HL-60 (cell line): ENCODE measurements around the gene SMARCA4.

Experiments used
- DNase-seq, 2 experiments: peaks; one replicate each; pipeline ENCODE4 v3.0.0-alpha.2; 2010 to 2020; ENCODE audit warnings: low read depth in 1 of 2, low spot score in 1 of 2
- H3K27ac ChIP-seq: fragments of 250-450 bp; sonication (Bioruptor Pico); replicated peaks from 2 replicates; pipeline ENCODE4 v1.5.1; 2020; ENCODE audit warnings: mild to moderate bottlenecking, moderate library complexity
- H3K27me3 ChIP-seq: fragments of 250-450 bp; sonication (Bioruptor Pico); 2 replicates; pipeline ENCODE4 v1.5.1; 2021; ENCODE audit warnings: mild to moderate bottlenecking, moderate library complexity; ENCODE audit not compliant: insufficient read depth, poor library complexity, severe bottlenecking
- H3K4me3 ChIP-seq: replicated peaks from 2 replicates; pipeline ENCODE4 v1.5.1; 2011; ENCODE audit warnings: mild to moderate bottlenecking, control low read depth, low read length; ENCODE audit not compliant: insufficient read depth
- GABPA ChIP-seq: IDR thresholded peaks from 2 replicates; pipeline ENCODE4 v1.6.1; 2012; ENCODE audit warnings: low read depth
- POLR2AphosphoS5 ChIP-seq: IDR thresholded peaks from 2 replicates; pipeline ENCODE4 v1.6.1; 2012; ENCODE audit warnings: low read depth
- SPI1 ChIP-seq: IDR thresholded peaks from 2 replicates; pipeline ENCODE4 v1.6.1; 2012; ENCODE audit warnings: low read depth, mild to moderate bottlenecking, borderline replicate concordance
- TF ChIP-seq, protein P1 (sequence below): IDR thresholded peaks from one replicate; pipeline ENCODE4 v1.5.1; 2011; ENCODE audit warnings: low read length, control low read depth, inconsistent platforms; ENCODE audit not compliant: insufficient read depth
- TF ChIP-seq, protein P2 (sequence below): IDR thresholded peaks from 2 replicates; pipeline ENCODE4 v1.6.1; 2012; ENCODE audit warnings: low read depth; ENCODE audit not compliant: insufficient replicate concordance

Gene SMARCA4

DNA sequence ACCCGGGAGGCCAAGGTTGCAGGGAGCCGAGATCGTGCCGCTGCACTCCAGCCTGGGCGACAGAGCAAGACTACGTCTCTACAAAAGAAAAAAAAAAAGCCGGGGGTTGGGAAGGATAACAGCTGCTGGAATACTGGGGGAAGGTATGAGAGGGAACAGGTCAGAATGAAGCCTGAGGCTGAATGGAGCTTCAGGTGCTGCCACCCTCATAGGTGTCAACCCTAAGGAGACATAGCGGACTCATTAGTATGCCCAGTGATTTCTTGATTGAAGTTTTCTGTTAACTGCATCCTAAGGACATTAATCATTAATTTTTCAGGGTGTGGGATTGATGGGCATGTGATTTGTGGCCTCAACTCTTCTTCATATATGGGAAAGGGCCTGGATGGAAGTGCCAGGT, 6.0 kb downstream of the SMARCA4 start:
- Histone ChIP-seq H3K27me3 (no peaks in the 10 kb centered on the region), H3K27ac (no peak overlapping the region), H3K4me3 (no peak overlapping the region)
- no peak for DNase-seq
- TF ChIP-seq GABPA: no peak
- no peak for TF ChIP-seq POLR2AphosphoS5
- TF ChIP-seq, protein P1, sequence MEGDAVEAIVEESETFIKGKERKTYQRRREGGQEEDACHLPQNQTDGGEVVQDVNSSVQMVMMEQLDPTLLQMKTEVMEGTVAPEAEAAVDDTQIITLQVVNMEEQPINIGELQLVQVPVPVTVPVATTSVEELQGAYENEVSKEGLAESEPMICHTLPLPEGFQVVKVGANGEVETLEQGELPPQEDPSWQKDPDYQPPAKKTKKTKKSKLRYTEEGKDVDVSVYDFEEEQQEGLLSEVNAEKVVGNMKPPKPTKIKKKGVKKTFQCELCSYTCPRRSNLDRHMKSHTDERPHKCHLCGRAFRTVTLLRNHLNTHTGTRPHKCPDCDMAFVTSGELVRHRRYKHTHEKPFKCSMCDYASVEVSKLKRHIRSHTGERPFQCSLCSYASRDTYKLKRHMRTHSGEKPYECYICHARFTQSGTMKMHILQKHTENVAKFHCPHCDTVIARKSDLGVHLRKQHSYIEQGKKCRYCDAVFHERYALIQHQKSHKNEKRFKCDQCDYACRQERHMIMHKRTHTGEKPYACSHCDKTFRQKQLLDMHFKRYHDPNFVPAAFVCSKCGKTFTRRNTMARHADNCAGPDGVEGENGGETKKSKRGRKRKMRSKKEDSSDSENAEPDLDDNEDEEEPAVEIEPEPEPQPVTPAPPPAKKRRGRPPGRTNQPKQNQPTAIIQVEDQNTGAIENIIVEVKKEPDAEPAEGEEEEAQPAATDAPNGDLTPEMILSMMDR: no peak
- TF ChIP-seq, protein P2, sequence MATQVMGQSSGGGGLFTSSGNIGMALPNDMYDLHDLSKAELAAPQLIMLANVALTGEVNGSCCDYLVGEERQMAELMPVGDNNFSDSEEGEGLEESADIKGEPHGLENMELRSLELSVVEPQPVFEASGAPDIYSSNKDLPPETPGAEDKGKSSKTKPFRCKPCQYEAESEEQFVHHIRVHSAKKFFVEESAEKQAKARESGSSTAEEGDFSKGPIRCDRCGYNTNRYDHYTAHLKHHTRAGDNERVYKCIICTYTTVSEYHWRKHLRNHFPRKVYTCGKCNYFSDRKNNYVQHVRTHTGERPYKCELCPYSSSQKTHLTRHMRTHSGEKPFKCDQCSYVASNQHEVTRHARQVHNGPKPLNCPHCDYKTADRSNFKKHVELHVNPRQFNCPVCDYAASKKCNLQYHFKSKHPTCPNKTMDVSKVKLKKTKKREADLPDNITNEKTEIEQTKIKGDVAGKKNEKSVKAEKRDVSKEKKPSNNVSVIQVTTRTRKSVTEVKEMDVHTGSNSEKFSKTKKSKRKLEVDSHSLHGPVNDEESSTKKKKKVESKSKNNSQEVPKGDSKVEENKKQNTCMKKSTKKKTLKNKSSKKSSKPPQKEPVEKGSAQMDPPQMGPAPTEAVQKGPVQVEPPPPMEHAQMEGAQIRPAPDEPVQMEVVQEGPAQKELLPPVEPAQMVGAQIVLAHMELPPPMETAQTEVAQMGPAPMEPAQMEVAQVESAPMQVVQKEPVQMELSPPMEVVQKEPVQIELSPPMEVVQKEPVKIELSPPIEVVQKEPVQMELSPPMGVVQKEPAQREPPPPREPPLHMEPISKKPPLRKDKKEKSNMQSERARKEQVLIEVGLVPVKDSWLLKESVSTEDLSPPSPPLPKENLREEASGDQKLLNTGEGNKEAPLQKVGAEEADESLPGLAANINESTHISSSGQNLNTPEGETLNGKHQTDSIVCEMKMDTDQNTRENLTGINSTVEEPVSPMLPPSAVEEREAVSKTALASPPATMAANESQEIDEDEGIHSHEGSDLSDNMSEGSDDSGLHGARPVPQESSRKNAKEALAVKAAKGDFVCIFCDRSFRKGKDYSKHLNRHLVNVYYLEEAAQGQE: no peak
- TF ChIP-seq SPI1: no peak

DNA sequence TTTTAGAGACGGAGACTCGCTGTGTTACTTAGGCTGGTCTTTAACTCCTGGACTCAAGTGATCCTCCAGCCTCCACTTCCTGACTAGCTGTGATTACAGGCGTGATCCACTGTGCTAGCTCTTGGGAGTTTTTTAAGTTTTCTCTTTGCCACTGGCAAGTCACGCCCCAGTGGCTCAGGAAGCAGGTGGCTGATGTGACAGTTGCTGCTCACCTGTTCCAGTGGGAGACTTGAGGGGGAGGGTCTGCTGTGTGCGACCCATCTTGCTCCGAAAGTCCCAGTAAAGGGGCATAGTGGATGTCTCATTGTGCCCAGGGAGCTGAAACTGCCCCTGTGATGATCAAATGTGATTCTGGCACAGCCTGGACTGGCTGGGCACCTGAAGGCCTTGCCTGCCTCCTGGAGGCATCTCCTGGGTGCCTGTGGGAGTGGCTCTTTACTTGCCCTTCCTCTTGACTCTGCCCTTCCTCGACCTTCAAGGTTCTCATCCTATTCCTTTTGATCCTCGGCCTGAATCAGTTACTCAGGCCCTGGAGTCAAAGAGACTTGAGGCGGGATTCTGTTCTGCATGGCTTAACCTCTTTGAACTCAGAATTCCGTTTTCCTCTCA, 7.8 kb downstream of the SMARCA4 start:
- no peak for TF ChIP-seq POLR2AphosphoS5
- TF ChIP-seq, protein P2: no peak
- no peak for TF ChIP-seq SPI1
- TF ChIP-seq, protein P1: no peak
- no peak for TF ChIP-seq GABPA
- Histone ChIP-seq H3K4me3 (no peak overlapping the region), H3K27me3 (no peaks in the 10 kb centered on the region), H3K27ac (no peak overlapping the region)
- no peak for DNase-seq

DNA sequence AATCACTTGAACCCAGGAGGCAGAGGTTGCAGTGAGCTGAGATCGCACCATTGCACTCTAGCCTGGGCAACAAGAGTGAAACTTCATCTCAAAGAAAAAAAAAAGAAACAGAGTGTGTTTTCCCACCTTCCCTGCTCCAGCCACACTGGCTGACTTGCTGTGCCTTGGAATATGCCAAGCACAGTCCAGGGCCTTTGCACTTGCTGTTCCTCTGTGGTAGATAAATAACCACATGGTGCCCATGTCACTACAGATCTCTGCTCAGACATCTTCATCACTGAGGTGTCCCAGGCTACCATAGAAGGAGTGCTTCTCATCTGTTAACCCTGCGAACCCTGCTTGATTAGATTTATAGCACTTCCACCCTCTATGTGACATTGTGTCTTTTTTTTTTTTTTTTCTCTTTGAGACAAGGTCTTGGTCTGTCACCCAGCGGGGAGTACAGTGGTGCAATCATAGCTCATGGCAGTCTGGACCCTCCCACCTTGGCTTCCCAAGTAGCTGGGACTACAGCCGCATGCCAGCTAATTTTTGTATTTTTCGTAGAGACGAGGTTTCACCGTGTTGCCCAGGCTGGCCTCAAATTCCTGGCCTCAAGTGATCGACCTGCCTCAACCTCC, 10.4 kb downstream of the SMARCA4 start:
- Histone ChIP-seq H3K27me3 (no peaks in the 10 kb centered on the region), H3K4me3 (no peak overlapping the region), H3K27ac (no peak overlapping the region)
- TF ChIP-seq SPI1: no peak
- TF ChIP-seq, protein P2: no peak
- TF ChIP-seq GABPA: no peak
- no peak for TF ChIP-seq POLR2AphosphoS5
- TF ChIP-seq, protein P1: no peak
- DNase-seq: no peak
